ENCODE results near the gene ALPI.
"Not testable (repeated sequence)": the region's sequence is repeated elsewhere in the genome, so short reads cannot be mapped to it uniquely, and the experiment has no call there.

ALPI gene

DNA sequence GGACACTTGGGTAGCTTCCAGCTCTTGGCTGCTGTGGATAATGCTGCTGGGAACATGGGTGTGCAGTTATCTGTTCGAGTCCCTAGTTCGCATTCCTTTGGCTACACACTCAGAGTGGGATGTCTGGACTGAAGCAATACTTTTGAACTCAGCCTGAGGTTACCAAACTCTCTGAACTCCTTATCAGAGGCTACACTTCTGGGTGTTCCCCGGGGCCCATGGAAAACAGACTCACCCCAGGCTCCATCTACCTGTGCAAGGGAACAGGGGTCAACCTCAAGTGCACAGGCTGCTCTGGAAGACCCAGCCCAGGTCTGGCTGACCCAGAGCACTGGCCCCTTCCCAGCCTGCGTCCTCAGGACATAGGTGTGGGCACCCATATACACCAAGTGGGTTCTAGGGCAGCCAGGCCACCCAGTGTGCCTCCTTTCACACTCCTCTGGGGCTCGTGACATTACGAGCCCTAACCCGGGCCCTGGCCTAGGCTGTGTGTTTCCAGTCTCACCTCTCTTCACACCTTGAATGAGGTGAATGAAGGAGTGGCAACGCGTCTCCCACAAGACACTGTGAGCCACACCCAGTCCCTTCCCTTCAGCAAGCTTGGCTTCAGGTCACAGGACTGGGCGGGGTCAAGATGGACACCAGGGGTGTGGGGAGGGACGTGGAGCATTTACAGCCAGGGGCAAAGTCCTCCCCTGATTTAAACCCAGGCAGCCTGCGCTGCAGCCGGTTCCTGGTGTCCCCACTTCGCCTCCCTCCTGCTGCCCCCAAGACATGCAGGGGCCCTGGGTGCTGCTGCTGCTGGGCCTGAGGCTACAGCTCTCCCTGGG is at the start of gene ALPI:
Gene ALPI (plus strand): TSS at position 728 of the 830 bp plus-strand sequence. CDS start 47 bp downstream, at position 775.
- DNase-seq (ENCODE audit: low spot score), result no peak

DNA sequence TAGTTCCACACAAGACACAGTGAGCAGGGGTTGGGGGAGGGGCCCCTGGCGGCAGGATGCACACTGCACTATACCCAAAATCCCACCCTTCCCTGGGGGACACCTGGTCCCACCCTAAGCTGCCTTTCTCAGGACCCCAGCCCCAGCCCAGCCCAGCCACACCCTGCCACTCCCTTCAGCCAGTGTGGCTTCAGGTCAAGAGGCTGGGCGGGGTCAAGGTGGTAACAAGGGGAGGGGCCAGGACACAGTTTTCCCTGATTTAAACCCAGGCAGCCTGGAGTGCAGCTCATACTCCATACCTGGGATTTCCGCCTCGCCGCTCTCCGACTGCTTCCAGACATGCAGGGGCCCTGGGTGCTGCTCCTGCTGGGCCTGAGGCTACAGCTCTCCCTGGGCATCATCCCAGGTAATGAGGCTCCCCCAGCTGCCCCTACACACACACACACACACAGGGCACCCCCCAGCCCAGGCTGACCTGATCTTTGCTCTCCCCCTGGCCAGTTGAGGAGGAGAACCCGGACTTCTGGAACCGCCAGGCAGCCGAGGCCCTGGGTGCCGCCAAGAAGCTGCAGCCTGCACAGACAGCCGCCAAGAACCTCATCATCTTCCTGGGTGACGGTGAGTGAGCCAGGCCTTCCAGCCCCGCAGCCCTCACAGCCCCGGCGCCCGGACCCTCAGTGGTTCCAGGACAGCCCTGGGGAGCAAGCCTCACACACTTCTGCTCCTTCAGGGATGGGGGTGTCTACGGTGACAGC is 49.2 kb upstream of the ALPI start, which contains the start of gene ALPG:
Gene ALPG (plus strand): TSS at position 289 of the 755 bp plus-strand sequence. CDS start 51 bp downstream, at position 340.
- DNase-seq (ENCODE audit: low spot score), result no peak

DNA sequence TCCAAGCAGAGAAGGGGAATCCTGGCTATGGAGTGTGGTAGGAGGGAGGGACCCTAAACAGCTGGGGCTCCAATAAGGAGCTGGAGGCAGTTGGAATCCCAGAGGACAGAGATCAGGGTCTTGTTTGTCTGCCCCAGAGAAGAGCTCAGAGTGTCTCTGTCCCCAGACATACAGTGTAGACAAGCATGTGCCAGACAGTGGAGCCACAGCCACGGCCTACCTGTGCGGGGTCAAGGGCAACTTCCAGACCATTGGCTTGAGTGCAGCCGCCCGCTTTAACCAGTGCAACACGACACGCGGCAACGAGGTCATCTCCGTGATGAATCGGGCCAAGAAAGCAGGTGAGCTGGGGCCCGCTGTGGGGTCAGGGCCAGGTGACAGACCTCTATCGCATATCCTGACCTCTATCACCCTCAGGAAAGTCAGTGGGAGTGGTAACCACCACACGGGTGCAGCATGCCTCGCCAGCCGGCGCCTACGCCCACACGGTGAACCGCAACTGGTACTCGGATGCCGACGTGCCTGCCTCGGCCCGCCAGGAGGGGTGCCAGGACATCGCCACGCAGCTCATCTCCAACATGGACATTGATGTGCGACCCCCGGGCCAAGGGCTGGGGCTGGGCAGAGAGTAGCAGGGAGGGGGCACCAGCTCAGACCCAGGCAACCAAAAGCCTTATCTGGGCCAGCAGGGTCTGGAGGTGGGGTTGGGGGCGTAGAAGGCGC is 48.4 kb upstream of the ALPI start:
- DNase-seq (ENCODE audit: low spot score), result not testable (repeated sequence)

DNA sequence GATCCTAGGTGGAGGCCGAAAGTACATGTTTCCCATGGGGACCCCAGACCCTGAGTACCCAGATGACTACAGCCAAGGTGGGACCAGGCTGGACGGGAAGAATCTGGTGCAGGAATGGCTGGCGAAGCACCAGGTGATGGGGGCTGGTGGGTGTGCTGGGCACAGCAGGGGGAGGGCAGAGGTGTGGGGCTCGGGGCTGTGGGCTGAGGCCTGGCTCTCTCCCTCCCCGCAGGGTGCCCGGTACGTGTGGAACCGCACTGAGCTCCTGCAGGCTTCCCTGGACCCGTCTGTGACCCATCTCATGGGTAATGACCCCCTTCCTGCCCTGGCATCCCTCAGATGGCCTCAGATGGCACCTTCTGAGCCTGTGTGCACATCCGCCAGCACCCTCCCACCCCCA is 47.7 kb upstream of the ALPI start:
- DNase-seq (ENCODE audit: low spot score), result not testable (repeated sequence)

DNA sequence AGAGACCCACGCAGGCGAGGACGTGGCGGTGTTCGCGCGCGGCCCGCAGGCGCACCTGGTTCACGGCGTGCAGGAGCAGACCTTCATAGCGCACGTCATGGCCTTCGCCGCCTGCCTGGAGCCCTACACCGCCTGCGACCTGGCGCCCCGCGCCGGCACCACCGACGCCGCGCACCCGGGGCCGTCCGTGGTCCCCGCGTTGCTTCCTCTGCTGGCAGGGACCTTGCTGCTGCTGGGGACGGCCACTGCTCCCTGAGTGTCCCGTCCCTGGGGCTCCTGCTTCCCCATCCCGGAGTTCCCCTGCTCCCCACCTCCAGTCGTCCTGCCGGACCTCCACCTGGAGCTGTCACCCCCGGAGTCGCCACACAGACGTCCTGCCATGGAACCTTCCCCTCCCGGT is 46.3 kb upstream of the ALPI start:
- DNase-seq (ENCODE audit: low spot score), result not testable (repeated sequence)

DNA sequence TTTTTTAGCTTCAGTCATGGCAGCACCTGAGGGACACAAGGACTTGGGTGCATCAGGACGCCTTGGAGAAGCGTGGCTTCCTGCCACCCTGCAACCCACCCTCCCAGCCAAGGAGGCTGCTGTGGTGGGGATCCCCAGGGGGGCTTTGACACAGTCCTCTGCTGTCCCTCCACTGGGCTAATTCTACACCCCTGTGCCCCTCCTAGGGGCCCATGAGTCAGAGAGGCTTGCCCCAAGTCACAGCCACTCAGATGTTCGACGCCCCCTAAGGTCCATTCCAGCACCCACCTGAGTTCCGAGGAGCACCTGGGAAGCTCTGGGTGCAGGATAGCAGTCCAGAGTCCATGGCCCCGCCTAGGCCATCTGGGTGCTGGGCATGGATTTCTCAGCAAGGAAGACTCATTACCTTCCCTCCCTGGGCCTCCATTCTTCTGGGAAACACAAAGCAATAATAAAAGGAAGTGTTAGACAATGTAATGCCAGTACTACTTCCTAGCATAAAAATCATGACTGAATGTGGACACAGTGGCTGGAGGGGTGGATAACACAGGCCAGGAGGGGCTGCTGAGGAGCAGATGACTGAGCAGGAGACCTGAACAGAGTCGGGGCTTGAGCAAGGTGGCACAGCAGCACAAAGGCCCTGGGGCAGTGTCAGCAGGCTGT is 45.6 kb upstream of the ALPI start:
- DNase-seq (ENCODE audit: low spot score), result no peak

DNA sequence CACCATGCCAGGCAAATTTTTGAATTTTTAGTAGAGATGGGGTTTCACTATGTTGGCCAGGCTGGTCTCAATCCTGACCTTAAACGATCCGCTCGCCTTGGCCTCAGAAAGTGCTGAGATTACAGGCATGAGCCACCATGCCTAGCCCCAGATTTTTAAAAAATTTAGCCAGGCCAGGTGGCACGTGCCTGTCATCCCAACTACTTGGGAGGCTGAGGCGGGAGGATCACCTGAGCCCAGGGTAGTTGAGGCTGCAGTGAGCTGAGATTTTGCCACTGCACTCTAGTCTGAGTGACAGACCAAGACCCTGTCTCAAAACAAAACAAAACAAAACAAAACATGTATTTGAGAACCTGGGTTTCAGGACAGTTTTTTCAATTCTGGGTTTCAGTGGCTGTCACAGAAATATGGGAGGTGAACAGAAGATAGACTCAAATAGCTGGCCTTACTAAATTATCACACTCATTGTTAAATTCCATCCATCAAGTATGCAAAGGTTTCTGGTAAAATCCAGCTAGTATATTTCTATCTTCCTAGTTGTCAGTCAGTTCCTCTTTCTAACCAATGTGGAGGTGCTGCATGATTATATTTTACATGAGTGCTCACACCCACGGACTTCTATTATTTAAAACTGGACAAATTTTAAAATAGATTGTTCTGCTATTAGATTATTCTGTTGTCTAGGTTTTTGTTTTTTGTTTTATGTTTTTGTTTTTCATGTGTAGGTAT is 43.9 kb upstream of the ALPI start:
- DNase-seq (ENCODE audit: low spot score), result no peak

DNA sequence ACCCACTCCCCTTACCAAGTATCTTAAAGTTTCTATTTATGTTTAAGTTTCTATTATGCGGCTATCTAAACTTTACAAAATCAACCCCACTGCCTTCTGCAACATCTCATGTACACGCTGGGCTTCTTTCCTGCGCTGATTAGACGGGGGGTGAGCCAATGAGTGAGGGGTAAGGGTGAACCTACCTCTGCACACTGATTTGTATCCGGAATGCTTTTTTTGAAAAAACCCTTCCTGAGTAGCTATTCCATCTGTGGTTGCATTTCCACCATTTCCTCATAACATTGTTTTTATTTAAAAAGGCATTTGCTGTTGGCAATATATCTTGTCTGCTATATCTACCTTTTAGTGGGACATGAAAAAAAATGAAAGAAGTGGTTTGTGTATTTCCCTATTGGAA is 43.0 kb upstream of the ALPI start:
- no peak for DNase-seq (ENCODE audit: low spot score)

DNA sequence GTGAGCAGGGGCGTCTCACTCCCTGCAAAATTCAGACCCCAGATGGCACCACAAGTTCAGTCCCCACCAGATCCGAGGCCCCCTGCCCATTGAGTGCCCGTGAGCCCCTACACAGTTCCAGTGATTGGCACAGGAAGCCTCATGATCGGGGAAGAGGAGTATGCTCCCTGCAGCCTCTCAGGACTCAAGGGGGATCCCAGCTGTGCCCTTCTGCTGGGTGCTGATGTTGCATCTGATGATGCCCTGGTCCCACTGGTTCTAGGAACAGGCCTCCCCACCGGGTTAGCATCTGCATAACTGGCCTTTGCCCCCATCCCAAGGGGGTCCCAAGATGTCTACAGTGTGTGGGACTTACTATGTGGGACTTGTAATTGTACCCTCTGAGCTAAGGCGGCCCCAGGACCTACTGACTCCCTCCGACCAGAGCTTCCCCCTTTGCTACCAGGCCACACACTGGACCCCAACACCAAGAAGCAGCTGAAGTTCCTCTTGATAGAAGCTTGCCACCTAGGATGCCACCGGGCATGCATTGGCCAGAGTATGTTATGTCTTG is 40.7 kb upstream of the ALPI start:
- no peak for DNase-seq (ENCODE audit: low spot score)

DNA sequence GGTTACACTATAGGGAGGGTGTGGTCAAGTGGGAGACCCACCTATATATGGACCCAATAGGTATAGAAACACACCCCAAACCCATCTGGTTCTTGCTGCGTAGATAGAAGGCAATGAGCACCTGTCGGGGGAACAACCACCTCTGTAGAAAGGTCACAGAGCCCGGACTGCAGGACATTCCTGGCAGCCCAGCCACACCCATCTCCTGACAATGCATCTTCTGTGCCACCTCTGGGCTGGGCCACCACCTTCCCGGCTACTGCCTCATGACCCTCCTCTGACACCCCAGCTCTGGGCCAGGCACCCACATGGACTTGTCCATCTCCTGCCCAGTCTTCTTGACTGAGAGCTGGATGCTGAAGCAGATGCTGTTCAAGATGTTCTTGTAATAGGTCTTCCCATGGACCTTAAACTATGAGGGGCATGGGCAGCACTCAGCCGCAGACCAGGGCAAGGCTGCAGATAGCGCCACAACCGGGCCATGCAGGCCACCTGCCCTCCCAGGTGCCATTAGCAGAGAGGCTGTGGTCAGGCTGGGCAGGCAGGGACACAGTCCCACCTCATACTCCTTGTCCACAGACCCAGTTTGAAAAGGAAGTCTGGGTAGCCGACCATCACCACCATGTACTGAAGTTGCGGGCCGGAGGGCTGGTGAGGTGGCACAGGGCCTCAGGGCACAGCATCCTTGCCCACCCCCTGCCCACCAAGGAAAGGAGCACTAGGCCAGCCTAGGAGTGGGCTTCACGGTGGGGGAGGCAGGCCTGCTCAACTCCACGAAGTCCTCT is 40.0 kb upstream of the ALPI start:
- peak; percentile 5 for DNase-seq (ENCODE audit: low spot score)

DNA sequence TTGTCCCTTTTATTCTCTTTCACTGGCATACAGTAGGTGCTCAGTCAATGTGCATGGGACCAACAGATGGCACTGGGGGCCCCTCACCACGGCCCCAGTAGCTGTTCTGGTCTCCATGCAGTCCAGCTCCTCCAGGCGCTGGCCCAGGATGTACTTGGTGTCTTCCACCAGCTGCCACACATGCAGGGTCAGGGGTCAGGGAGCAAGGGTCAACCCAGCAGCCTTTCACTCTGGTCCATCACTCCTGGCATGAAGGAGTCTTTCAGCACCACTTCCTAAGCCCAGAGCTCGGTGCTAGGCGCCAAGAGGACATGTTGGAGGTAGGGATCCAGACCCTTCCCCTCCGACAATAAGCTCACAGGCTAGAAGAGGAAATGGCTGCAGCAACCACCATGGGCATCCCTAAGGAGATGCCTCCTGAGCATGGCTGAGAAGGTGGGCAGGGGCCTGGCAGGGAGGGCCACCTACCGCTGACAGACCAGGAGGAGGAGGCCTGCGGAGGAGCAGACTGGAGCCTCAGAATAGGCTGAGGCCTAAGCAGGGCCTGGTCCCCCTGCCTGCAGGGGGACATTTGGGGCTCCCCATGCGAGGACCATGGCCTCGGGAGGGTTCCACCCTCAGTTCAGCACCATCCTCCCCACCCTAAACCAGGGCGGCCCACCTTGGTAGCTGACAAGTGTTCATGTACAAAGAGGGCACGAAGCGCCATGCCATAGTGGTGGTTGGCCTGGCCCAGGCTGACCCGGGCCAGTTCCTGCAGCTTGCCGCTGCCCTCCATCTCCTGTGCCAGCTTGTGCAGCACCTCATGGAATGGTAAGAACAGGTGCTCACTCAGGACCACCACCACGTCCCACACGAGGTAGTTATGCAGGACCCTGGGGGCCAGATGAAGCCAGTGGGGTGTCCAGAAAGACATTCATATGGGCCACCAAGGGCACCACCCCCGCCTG is 39.2 kb upstream of the ALPI start:
- DNase-seq (ENCODE audit: low spot score), result peak; percentile 12

DNA sequence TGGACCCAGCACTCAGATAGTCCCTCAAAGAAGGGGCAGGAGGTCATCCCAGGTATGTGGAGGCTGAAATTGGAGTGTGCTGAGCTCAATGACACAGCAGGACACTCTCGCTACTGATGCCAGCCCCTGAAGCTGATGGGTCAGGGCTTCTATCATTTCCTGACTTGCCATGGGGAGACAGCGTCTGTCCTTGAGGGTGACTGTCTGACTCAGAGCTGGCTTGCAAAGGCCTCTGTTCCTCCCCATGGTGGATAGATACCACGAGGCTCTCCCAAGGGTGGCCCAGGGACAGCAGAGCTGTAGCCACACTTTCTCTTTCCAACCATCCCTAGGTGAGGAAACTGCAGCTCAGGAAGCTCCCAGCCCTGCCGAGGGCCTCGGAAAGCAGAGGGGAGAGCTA is 38.5 kb upstream of the ALPI start:
- DNase-seq (ENCODE audit: low spot score), result peak; percentile 14

DNA sequence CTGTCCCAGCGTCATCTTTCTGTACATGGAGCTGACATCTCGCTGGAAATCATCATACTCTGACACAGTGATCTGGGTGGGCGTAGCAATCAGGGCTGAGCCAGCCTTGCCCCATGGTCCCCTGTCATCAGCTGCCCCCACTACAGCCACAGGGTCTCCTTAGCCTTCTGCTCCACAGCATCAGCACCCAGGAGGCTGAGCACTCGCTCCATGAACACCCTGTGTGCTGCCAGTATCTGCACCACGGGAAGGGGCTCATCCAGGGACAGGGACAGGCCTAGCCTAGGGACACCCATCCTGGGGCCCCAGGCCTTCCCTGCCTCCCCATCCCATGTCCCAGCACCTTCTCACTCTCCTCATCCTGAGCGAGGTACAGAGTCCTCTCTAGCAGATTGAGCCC is 37.9 kb upstream of the ALPI start:
- peak; percentile 4 for DNase-seq (ENCODE audit: low spot score)

DNA sequence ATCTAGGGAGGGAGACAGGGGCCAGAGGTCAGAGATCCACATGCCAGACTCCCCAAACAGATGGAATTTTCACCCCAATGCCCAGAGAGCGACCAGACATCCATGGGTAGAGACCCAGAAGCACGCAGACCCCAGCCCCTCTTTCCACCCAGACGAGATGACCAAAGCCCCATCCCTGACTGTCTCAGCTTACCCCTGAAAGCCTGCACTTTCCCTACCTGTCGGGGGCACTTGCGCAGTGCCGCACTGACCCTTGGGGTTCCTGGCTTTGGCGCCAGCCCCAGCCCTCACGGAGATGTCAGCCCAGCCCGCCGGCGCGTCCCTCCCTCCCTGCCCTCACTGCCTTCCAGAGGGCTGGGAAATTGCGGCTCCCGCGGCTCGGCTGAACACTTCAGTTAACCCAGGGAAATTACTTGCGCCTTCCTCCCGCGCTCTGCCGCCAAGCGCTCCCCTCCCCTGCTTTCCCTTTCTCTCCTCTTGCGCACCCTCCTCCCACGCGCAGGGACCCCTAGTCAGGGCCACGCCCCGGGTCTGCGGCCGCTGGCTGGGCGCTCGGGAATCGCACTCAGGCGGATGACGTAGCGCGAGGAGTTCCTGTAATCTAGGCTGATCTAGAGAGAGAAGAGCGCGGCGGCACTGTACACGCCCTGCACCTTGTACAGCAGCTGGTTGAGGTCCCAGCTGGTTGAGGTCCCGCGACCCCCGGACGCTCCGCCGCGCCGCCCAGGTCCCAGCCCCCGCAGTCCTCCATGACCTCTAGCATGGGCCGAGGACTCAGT is 37.3 kb upstream of the ALPI start:
- DNase-seq (ENCODE audit: low spot score), result peak; percentile 20

DNA sequence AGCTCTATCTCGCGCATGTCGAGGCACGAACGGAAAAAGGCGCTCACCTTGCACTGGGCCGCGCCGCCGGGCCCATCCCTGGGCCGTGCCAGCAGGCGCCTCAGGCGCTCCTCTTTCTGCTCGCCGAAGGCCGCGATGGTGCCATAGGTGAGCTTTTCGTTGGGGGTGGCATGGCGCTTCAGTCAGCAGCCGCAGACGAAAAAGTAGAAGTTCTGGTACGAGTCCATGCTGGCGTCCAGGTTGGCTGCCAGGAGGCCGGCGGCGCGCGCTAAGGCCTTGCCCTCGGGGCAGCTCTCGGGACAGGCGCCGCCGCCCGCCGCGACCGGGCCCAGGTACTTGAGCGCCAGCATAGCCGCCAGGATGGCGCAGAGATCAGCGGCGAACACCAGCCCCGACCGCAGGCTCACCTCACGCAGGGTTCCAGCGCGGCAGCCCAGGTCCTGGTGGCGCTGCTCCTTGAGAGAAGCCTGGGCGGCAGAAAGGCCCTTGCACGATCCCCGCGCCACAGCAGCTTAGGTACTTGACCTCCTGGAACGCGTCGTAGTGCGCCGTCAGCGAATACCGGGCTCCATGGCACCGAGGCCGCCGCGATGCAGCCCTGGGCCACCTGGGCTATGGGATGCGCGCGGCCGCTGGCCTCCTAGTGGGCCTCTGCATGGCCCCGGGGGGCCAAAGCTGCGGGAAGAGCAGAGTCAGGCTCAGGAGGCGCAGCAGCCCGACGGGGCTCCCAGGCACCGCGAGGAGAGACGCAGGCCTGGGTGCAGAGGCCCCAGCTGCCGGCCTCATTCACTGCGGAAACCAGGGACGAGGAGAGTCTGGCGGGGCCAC is 36.5 kb upstream of the ALPI start:
- peak; percentile 33 for DNase-seq (ENCODE audit: low spot score)

DNA sequence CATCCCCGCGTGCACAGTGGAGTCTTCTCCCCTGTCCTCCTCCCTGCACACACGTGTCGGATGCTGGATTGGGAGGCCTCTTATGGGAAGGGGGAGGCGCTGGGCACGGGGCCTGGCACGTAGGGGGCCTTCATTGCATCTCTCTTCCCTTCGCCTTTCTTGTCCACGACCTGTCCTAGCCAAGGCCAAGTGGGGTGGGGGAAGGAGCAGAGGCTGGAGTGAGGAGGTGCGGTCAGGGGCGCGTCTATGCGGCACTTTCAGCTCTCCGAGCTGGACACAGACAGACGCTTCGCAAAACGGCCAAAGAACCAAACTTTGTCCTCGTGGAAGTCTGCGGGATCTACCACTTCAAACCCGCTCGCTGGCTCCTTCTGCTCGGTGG is 35.9 kb upstream of the ALPI start:
- no peak for DNase-seq (ENCODE audit: low spot score)

DNA sequence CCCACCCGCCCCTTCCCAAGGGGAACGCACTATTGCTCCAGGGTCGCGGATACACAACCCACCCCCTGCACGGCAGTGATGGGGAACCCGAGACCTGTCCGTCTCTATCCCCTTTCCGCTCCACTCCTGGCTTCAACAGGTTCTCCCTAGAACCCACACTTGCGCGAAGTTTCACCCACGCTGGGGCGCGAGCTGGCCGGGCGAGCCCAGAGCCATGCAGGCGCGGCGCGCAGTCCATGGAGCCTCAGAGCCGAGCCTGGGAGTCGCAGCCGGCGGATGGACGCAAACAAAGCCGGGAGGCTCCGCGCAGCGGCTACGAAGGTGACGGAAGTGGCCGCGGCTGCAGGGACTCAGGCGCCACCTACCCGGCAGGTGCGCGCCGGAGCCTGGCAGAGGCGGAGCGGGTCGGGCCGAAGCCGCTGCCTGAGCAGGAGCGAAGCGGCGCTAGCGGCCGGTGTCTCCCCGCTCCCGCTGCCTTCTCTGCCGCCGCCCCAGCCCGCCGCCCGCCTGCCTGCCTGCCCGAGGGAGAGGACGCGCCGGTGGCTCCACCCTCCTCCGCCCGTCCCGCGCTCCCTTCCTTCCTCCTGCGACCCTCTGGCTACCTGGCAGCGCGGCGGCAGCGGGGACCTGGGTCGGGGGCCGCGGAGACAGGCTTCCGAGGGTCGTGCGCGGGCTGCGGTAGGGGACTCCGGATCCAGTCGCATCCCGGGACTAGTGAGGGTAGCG is 35.3 kb upstream of the ALPI start:
- peak; percentile 66 for DNase-seq (ENCODE audit: low spot score)
